GM12878 (cell line): ENCODE data around the gene ACCS. TPM values are rescaled to one million over a fixed set of nuclear protein-coding genes. Genes with fewer than 3 reads are reported as not detected.

Experiments used
- ATAC-seq: fragments of 200-7000 bp; cut with Tn5 transposase; 3 replicates; pipeline ENCODE4 v1.9.1; 2020; ENCODE audit warnings: mild to moderate bottlenecking, moderate library complexity
- BruUV-seq: library from RNA; stranded (reverse); fragments of 400-500 nt; replicated peaks from 2 replicates; lab custom pipeline; 2021; lab: Mats Ljungman, UMichigan
- CTCF ChIA-PET: fragments of 300-600 bp; sonication (Branson Sonifier 250); formaldehyde crosslinking; extraction: SDS; loops from one replicate; lab custom pipeline; 2021; ENCODE audit warnings: inconsistent platforms; lab: Yijun Ruan, JAX
- POLR2A ChIA-PET: fragments of 350-600 bp; formaldehyde crosslinking; extraction: SDS; loops from one replicate; lab custom pipeline; 2021; ENCODE audit warnings: inconsistent platforms; lab: Charles Lee
- RAD21 ChIA-PET: fragments of 300-600 bp; sonication (Branson Sonifier 250); formaldehyde crosslinking; loops from one replicate; lab custom pipeline; 2023; ENCODE audit warnings: antibody characterized with exemption; ENCODE audit not compliant: unreplicated experiment; lab: Charles Lee
- SMC1A ChIA-PET: fragments of 300-600 bp; sonication (Branson Sonifier 250); formaldehyde crosslinking; loops from one replicate; lab custom pipeline; 2023; ENCODE audit not compliant: unreplicated experiment, uncharacterized antibody; lab: Charles Lee
- DNase-seq: peaks from one replicate; pipeline ENCODE4 v3.0.0-alpha.2; 2011; ENCODE audit warnings: low read depth, low spot score
- FAIRE-seq: peaks from 3 replicates; lab custom pipeline; 2011; peaks lifted over from hg19 to GRCh38; lab: Jason Lieb, UNC
- H2AFZ ChIP-seq: 2 replicates; pipeline ENCODE4 v1.6.0; 2011; ENCODE audit warnings: low read depth, low read length, control low read depth; ENCODE audit not compliant: control insufficient read depth
- H3K27ac ChIP-seq: 2 replicates; pipeline ENCODE4 v1.5.1; 2011; ENCODE audit warnings: control low read depth; ENCODE audit not compliant: control insufficient read depth, insufficient read depth
- H3K27me3 ChIP-seq, 2 experiments: replicated peaks in 1 of 2; 2 replicates each; pipeline versions ENCODE4 v1.6.0 to v1.6.1; 2011; ENCODE audit warnings: low read length in 1 of 2; ENCODE audit not compliant: control insufficient read depth in 2 of 2, insufficient read depth in 2 of 2
- H3K36me3 ChIP-seq, 2 experiments: 2 replicates each; pipeline ENCODE4 v1.5.1; 2011; ENCODE audit warnings: low read length in 1 of 2; ENCODE audit not compliant: control insufficient read depth in 2 of 2, insufficient read depth in 2 of 2
- H3K4me1 ChIP-seq: 2 replicates; pipeline ENCODE4 v1.6.1; 2011; ENCODE audit warnings: mild to moderate bottlenecking, low read length, moderate library complexity, mixed read lengths; ENCODE audit not compliant: control insufficient read depth, insufficient read depth
- H3K4me2 ChIP-seq: 2 replicates; pipeline ENCODE4 v1.6.0; 2011; ENCODE audit warnings: control low read depth; ENCODE audit not compliant: control insufficient read depth, insufficient read depth
- H3K4me3 ChIP-seq: fragments of 200-600 bp; sonication (generic); 2 replicates; pipeline ENCODE4 v1.5.1; 2016
- H3K79me2 ChIP-seq: 2 replicates; pipeline ENCODE4 v1.6.0; 2011; ENCODE audit warnings: low read length; ENCODE audit not compliant: control insufficient read depth, insufficient read depth
- H3K9ac ChIP-seq: 2 replicates; pipeline ENCODE4 v1.8.0; 2011; ENCODE audit warnings: low read length, control low read depth, mixed read lengths; ENCODE audit not compliant: control insufficient read depth, insufficient read depth
- H3K9me3 ChIP-seq: replicated peaks from 3 replicates; pipeline ENCODE4 v1.5.1; 2011; ENCODE audit warnings: mild to moderate bottlenecking, low read length; ENCODE audit not compliant: control insufficient read depth, insufficient read depth
- H4K20me1 ChIP-seq: 2 replicates; pipeline ENCODE4 v1.6.0; 2011; ENCODE audit not compliant: control insufficient read depth, insufficient read depth
- ATF2 ChIP-seq: IDR thresholded peaks from 2 replicates; pipeline ENCODE4 v1.6.1; 2012; ENCODE audit warnings: low read length, inconsistent platforms
- E4F1 ChIP-seq: fragments of 450-650 bp; IDR thresholded peaks from 2 replicates; pipeline ENCODE4 v1.6.1; 2018; ENCODE audit warnings: borderline replicate concordance, mild to moderate bottlenecking; ENCODE audit not compliant: partially characterized antibody
- JUNB ChIP-seq: IDR thresholded peaks from 2 replicates; pipeline ENCODE4 v1.6.1; 2016; ENCODE audit warnings: antibody characterized with exemption, mild to moderate bottlenecking
- LARP7 ChIP-seq: fragments of 450-650 bp; IDR thresholded peaks from 2 replicates; pipeline ENCODE4 v1.6.1; 2017; ENCODE audit warnings: mild to moderate bottlenecking
- MEF2B ChIP-seq: fragments of 450-650 bp; IDR thresholded peaks from 2 replicates; pipeline ENCODE4 v1.6.1; 2018; ENCODE audit warnings: mild to moderate bottlenecking, moderate library complexity; ENCODE audit not compliant: partially characterized antibody, poor library complexity, severe bottlenecking
- MLLT1 ChIP-seq: fragments of 450-650 bp; IDR thresholded peaks from 2 replicates; pipeline ENCODE4 v1.6.1; 2016; ENCODE audit warnings: mild to moderate bottlenecking
- PAX5 ChIP-seq: IDR thresholded peaks from 2 replicates; pipeline ENCODE4 v1.6.1; 2011; ENCODE audit warnings: low read depth, low read length, borderline replicate concordance
- PAX8 ChIP-seq: fragments of 450-650 bp; IDR thresholded peaks from 2 replicates; pipeline ENCODE4 v1.6.1; 2017; ENCODE audit warnings: mild to moderate bottlenecking, moderate library complexity
- RAD21 ChIP-seq: IDR thresholded peaks from 2 replicates; pipeline ENCODE4 v1.6.1; 2011; ENCODE audit warnings: mild to moderate bottlenecking, low read depth, low read length, moderate library complexity; ENCODE audit not compliant: insufficient read depth
- RAD51 ChIP-seq: fragments of 450-650 bp; IDR thresholded peaks from 2 replicates; pipeline ENCODE4 v1.6.1; 2016; ENCODE audit warnings: moderate library complexity, mild to moderate bottlenecking, inconsistent platforms
- RCOR1 ChIP-seq: conservative IDR thresholded peaks from 2 replicates; pipeline ENCODE4 v1.6.1; 2012; ENCODE audit warnings: low read depth, low read length, improper control_type of control experiment
- RELB ChIP-seq: fragments of 450-650 bp; IDR thresholded peaks from 2 replicates; pipeline ENCODE4 v1.6.1; 2017; ENCODE audit warnings: low read depth, mild to moderate bottlenecking, moderate library complexity
- REST ChIP-seq: IDR thresholded peaks from 2 replicates; pipeline ENCODE4 v1.6.1; 2012; ENCODE audit warnings: mild to moderate bottlenecking, low read depth, low read length
- TARDBP ChIP-seq: IDR thresholded peaks from 2 replicates; pipeline ENCODE4 v1.6.1; 2016; ENCODE audit warnings: borderline replicate concordance
- YBX1 ChIP-seq: fragments of 450-650 bp; IDR thresholded peaks from 2 replicates; pipeline ENCODE4 v1.6.1; 2016; ENCODE audit warnings: antibody characterized with exemption
- WGBS: methylation state at CpG from one replicate; pipeline ENCODE4 v1.1.6; 2016; ENCODE audit warnings: low lambda C conversion rate; ENCODE audit not compliant: insufficient replicate concordance, insufficient coverage; ENCODE audit errors: missing lambda C conversion rate; 5-methylcytosine and 5-hydroxymethylcytosine counted together
- in situ Hi-C: fragments of 300-500 bp; cut with MboI; formaldehyde crosslinking; loops from 9 replicates; pipeline ENCODE4 v1.14.3; 2018; ENCODE audit warnings: mixed read lengths
- intact Hi-C: fragments of 100-400 bp; cut with micrococcal nuclease; formaldehyde crosslinking; loops from one replicate; pipeline ENCODE4 v1.14.2; 2022; ENCODE audit not compliant: unreplicated experiment
- polyA plus RNA-seq, 11 experiments: library from polyadenylated mRNA; depleted of rRNA in 4 of 11; unstranded in 6 of 11; stranded (reverse) in 5 of 11; fragments of >200 nt; fragmentation: Nextera tagmentation in 4 of 11; fragmentation: Illumina TruSeq in 1 of 11; extraction: Ambion mirVana in 4 of 11; extraction: Trizol in 1 of 11; gene quantifications; 1 replicate in 1 of 11; 2 replicates in 10 of 11; pipeline versions ENCODE4 v1.2.1 to v1.2.3, GENCODE V29; 2011 to 2016; ENCODE audit warnings: inconsistent platforms in 2 of 11, missing spikeins in 2 of 11, low read depth in 1 of 11
- total RNA-seq, 4 experiments: library from RNA; depleted of rRNA in 3 of 4; stranded (reverse); fragments of >200 nt in 3 of 4; fragmentation: Illumina TruSeq in 1 of 4; extraction: Trizol in 1 of 4; gene quantifications; 2 replicates each; pipeline versions ENCODE4 v1.2.1 to v1.2.3, GENCODE V29; 2013 to 2021

The ACCS gene
- total and polyA plus RNA-seq, 10 of the 15 experiments (the other 5 are each of a cell fraction or from before 2014, with no cell fraction given) = 4.8 to 35.9 (median 17.0) TPM

GRCh38 chr11:44079376-44079775 lies 13.3 kb downstream of the ACCS start:
- no peaks in the 10 kb centered on the region for H3K27me3 ChIP-seq
- H4K20me1 ChIP-seq = no peaks in the 10 kb centered on the region
- no peaks in the 10 kb centered on the region; the same call in 2 of the 3 replicates for H3K9me3 ChIP-seq
- ATAC-seq = no peak
- intact Hi-C loops = no loop called here
- no TSS peak for BruUV-seq
- H3K4me1 ChIP-seq = no peaks in the 10 kb centered on the region
- POLR2A ChIA-PET = no interaction called here
- no peak overlapping the region for H3K27ac ChIP-seq
- H2AFZ ChIP-seq = no peak overlapping the region
- peaks cover 0 to 2% of the 10 kb centered on the region in 2 experiments; a peak in 2 of 4 replicates for H3K36me3 ChIP-seq
- no peak overlapping the region for H3K9ac ChIP-seq
- no peak overlapping the region for H3K4me3 ChIP-seq
- WGBS = 92% methylated on average over 6 of the region's 6 CpGs
- in situ Hi-C loops = no loop called here
- RAD21 ChIA-PET = no interaction called here
- DNase-seq = no peak
- CTCF ChIA-PET = no interaction called here
- H3K79me2 ChIP-seq = no peaks in the 10 kb centered on the region
- SMC1A ChIA-PET = interaction anchor here (1.1 kb wide), 1 partner anchor 15 kb away, joined by 3 read pairs; no protein-coding TSS in a partner anchor
- H3K4me2 ChIP-seq = no peak overlapping the region
- FAIRE-seq = no peak
- TF ChIP-seq REST = no peak
- TF ChIP-seq YBX1 = no peak
- no peak for TF ChIP-seq MEF2B
- no peak for TF ChIP-seq RELB
- TF ChIP-seq RCOR1 = no peak
- TF ChIP-seq E4F1 = no peak
- TF ChIP-seq TARDBP = no peak
- no peak for TF ChIP-seq MLLT1
- no peak for TF ChIP-seq RAD51
- no peak for TF ChIP-seq ATF2
- TF ChIP-seq RAD21 = no peak
- no peak for TF ChIP-seq JUNB
- no peak for TF ChIP-seq LARP7
- no peak for TF ChIP-seq PAX8
- TF ChIP-seq PAX5 = no peak
